CD4-positive, alpha-beta T cell treated with Interleukin-15 for 1 hour (primary cell): ENCODE measurements around the gene ZNHIT2.

Experiments used
- DNase-seq: peaks from one replicate; pipeline ENCODE4 v3.0.0-alpha.2; 2020

Gene ZNHIT2

DNA sequence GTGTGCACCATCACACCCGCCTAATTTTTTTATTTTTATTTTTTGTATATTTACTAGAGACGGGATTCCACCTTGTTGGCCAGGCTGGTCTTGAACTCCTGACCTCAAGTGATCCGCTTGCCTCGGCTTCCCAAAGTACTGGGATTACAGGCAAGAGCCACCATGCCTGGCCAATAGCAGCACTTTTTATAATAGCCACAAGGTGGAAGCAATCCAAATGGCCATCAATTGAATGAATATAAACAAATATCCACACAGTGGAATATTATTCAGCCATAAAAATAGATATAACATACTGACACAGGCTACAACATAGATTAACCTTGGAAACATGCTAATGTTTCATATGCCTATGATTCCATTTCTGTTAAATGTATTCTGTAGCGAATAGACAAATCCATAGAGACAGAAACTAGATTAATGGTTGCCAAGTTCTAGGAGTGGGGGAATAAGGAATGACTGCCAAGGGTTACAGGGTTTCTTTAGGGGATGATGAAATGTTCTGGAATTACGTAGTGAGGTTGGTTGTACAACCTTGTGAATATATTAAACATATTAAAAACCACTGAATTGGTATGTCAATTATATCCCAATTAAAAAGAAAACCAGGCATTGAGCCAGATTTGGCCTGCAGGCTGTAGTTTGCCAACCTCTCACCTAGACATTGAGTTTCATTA is 16.7 kb downstream of the ZNHIT2 start:
- DNase-seq: no peak

DNA sequence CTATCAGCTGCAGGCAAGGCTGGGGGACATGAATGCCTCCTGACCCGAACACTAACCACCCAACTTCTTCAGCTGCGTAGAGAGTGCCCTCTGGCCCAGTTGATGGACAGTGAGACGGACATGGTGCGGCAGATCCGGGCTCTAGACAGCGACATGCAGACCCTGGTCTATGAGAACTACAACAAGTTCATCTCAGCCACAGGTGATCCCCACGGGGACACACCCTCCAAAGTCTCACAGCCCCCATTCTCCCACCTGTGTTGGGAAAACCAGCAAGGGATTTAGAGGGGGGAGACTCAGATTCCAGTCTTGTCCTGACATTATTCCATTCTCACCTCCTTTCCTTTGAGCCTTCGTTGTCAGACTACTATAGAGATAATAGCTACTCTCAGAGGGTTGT is 20.6 kb downstream of the ZNHIT2 start:
- DNase-seq: no peak

DNA sequence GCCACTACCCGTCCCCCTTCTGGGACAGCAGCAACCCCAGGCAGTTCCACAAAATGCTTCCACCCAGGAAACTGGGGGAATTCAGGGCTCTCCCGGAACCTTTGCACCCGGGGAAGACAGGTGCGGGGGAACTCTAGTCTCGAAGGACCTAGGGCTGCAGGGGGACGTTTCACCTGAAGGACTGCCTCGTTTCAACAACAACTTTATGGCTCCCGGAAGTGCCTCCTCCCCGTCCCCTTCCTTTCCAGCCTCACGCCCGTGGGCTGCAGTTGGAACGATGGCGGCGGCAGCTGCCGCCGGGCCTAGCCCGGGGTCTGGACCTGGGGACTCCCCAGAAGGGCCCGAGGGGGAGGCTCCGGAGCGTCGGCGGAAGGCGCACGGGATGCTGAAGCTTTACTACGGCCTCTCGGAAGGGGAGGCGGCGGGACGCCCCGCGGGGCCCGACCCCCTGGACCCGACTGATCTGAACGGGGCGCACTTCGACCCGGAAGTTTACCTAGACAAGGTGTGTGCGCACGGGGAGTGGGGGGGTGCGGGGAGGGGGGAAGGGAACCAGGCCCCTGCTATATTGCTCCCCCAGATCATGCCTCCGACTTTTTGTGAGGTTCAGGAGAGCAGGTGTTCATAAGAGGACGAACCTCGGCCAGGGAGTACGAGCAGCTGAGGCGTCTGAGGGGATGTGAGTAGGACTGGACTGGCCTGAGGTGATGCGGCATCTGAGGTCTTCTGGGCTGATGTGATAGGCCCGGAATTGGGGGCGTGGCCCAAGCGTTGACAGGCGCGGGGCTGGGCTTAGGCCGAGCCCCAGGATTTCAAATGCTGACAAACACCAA is 21.3 kb downstream of the ZNHIT2 start, which contains the start of gene VPS51:
Gene VPS51 (plus strand): TSS at position 241 of the 833 bp plus-strand sequence. CDS start 37 bp downstream, at position 278.
- DNase-seq: peak; percentile 87

DNA sequence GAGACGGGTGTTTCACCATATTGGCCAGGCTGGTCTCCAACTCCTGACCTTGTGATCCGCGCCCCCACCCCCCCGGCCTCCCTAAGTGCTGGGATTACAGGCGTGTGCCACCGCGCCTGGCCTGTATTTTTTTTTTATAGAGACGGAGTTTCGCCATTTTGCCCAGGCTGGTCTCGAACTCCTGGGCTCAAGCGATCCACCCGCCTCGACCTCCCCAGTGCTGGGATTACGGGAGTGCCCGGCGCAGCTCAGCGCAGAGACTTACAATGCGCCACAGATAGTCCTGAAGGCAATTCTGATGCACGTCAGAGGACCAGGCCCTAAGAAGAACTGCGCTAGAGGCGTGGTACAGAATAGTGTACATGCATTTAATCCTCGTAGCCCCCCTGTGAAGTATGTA is 22.1 kb downstream of the ZNHIT2 start:
- no peak for DNase-seq

DNA sequence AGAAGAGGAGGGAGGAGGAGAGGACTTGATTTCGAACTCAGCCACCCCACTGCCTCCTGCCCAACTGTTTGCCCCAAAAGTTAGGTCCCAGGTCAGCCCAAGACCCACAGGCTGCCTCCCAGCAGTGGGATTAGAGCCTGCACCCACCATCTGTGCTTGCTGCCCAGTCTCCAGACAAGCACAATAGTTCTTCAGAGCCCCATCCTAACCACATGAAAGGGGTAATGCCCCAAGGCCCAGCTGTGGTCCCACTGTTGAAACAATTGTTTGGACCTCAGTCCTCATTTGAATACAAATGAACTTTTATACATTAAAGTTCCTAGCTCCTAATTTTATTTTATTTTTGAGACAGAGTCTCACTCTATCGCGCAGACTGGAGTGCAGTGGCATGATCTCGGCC is 26.9 kb downstream of the ZNHIT2 start:
- no peak for DNase-seq

DNA sequence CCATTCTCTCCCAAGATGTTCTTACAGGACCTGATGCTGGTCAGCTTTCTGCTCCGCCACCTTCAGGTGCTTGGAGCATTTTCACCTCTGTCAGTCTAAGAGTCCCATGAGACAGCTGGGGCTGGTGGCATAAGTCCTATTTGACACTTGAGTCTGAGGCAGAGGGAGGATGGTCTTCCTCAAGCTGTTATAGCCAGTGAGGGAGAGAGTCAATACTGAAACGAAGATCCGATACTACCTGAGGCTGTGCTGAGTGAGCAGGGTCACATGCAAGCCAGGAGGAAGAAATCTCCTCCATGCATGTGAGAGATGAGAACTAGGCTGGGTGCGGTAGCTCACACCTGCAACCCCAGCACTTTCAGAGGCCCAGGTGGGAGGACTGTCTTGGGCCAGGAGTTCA is 27.9 kb downstream of the ZNHIT2 start:
- DNase-seq: no peak

DNA sequence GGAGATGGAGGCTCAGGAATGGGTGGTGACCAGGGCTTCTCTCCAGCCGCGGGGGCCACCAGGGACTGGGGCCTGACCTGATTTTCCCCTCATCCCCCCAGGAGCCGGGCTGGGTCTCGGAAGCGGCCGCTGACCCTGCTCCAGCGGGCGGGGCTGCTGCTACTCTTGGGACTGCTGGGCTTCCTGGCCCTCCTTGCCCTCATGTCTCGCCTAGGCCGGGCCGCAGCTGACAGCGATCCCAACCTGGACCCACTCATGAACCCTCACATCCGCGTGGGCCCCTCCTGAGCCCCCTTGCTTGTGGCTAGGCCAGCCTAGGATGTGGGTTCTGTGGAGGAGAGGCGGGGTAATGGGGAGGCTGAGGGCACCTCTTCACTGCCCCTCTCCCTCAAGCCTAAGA is 29.7 kb downstream of the ZNHIT2 start:
- no peak for DNase-seq

DNA sequence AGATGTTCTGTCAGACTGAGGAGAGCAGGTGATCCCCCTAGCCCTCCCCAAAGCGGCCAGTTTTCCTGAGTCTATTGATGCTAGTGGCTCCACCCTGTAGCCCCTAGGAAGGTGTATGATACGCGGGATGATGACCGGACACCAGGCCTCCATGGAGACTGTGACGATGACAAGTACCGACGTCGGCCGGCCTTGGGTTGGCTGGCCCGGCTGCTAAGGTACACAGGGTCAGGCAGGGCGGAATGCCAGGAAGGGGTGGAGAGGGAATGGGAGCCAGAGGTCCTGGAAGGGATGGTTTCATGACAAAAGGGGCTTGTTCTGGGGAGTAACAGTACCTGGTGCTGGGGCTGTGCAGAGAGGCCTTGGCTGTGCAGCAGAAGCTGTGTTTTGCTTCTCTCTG is 30.3 kb downstream of the ZNHIT2 start:
- DNase-seq: no peak

DNA sequence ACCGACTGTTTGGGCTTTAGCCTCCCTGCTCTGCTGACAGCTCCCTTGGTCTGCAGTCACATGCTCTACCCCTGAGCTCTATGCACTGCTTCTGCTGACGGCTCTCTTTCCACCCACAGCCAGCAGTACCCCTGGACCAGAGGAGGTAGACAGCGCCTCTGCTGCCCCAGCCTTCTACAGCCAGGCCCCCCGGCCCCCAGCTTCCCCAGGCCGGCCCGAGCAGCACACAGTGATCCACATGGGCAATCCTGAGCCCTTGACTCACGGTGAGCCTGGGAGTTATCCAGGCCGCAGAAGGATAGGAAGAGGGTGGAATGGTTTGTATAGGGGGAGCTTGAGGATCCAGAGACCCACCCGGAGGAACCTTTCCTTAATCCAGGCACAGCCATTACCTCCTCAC is 30.7 kb downstream of the ZNHIT2 start:
- DNase-seq: no peak

DNA sequence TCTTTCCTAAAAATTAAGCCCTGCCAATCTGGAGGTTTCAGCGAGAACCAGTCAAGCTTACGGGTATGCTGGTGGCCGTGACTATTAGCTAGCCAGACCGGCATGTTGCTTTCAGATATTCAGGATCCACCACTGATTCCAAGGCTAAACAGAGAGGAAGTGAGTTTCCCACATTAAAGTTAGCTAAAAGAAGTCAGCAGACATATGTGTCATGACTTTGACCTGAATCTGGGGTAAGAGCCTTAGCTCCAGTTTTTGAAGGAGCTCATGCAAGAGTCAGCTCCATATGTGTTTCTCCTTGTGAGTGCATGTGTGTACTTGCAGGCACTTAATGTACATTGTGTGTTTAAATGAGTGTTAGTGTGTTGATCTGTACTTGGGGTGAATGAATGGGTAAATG is 32.1 kb downstream of the ZNHIT2 start:
- DNase-seq: no peak

DNA sequence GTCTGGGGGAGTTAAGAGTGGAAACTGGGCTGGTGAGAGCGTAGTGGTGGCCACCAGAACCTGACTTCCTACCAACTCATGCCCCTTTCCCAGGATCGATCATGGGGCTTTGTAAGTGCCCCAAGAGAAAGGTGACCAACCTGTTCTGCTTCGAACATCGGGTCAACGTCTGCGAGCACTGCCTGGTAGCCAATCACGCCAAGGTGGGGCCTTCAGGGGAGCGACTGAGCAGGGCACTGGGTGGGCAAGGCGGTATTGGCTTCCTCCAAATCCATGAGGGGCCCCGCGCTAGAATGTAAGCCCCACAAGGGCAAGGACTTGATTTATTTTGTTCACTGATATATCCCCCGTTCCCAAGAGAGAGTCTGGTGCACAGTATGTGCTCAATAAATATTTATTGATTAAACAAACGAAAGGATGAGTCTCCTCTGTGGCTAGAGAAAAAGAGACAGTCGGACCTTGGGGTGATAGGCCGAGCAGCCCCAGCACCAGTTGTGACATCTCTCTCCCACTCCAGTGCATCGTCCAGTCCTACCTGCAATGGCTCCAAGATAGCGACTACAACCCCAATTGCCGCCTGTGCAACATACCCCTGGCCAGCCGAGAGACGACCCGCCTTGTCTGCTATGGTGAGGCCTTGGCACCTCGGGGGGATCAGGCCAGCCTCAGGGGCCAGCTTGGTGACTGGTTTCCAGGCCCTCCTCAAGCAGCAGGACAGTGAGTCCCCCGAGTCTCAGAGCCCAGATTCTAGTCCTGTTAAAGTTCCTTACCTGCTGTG is 32.7 kb downstream of the ZNHIT2 start:
- DNase-seq: no peak

DNA sequence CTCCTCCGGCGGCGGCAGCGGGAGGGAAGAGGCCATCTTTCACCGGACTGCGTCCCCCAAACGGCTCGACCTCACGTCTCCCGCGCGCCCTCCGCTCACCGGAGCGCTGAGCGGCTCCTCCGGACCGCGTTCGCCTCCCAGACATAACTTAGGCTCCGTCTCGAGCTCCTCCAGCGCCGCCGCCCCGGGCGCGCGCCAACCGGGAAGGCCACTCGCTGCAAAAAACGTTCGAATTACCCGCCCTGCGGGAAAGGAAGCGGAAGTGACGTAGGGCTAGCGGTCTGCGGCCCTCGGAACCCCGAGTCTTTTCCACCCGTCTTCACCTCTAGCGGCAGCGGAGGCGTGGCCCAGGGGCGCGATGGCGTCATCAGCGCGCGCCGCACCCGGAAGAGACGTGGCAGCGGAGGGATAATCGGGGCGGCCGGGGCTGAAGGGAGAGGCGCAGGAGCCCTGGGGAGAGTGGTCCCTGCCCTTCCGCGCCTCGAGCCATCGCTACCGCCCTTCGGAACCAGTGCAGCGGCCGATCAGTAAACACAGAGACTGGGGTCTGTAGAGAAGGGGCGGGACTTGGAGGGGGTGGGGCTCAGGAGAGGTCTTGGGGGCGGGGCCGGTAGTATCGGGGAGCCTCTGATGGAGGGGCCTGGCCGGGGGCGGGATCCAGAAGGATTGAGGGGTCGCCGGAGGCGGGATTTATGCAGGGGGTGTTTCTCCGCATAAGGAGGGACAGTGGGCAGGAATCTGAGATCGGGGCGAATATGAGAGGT is 33.5 kb downstream of the ZNHIT2 start, which contains the start of the genes CDCA5 and ZFPL1:
Gene CDCA5 (minus strand): TSS at position 207 of the 764 bp plus-strand sequence. CDS start 62 bp downstream, at position 145.
Gene ZFPL1 (plus strand): TSS at position 389 of the 764 bp plus-strand sequence. CDS start 477 bp downstream, outside the sequence.
- peak; percentile 96 for DNase-seq

DNA sequence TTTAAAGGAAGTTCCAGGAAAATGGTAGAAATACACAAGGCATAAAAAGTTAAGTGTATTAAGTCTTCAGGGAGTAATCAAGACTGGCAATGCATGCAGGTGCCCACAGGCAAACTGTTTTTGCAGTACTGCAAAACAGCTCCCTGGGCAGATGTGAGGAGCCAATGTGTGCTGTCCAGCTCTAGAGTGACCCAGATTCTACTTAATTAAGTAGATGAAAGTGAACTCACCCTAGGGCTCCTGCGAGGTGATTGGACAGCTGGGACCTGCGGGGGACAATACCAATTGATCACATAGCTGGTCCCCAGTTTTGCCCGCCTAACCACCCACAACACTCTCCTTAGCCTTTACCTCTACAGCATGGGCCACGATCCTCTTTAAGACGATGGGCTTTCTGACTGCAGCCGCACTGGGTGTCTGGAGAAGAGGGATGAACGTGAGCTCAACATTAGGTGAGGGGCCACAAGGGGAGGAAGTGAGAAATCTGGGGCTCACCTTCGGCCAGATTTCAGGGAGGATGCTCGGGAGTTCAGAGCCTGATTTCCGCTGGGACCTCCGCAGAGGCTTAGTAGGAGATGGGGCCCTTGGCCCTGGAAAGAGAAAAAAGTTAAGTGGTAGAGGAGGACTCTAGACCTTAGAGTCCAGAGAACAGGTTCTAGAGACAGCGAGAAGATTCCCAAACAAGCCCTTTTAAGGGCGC is 34.2 kb downstream of the ZNHIT2 start:
- no peak for DNase-seq

DNA sequence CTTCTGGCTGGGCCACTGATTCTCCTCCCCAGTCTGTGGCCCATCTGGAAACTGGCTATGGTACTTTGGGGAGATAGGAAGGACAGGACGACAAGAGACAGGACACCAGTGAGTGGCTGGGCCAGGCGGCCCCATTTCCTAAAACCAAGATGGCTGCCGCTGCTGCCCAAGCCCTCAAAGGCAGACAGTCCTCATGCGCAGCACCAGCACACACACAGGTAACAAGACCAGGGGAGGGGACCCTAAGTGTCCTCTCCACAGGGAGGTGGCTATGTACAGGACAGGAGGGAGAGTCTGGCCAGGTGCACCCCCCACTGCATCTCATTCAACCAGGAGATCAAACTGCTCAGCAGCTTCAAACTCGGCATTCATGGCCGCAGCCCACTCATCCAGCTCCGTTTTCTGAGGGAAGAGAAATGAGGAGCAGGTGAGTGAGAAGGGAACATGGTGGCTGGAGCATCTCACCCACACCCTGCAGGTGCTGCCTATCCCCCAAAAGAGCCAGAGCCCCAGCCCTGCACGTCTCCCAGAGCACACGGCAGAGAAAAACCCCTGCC is 38.6 kb downstream of the ZNHIT2 start:
- DNase-seq: no peak

DNA sequence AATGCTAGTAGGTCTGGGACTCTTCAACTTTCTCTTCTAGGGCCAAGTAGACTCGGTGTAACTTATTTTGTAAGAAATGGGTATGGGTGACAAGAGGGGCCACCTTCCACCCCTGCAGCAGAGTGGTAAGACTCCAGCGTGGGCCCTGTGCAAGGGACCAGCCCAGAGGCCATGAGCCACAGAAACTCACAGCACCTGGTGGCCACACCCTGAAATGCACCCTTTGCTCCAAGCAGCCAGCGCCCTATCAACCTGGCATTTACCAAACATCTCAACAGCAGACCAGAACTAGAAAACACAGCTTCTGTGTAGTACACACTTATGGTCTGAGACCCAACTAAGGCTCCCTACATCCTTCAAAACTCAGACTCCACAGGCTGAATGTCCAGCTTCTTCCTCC is 39.4 kb downstream of the ZNHIT2 start:
- peak; percentile 68 for DNase-seq

DNA sequence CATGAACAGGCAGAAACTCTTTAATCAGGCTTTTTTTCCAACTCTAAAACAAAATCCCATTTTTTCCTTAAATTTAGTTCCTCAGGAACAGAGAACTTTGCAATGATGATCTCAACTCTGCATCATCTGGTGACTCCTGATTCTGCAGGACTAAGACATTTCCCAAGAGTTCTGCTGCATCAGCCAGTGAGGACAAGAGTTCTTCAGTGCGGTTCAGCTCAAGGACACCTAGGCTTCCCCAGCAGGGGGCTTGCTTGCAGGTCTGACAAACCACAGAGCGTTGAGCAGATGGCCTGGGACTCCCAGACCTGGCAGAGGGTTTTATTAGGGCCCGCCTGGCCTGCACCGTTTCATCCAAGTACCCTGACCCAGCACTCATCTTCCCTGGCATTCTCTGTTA is 40.0 kb downstream of the ZNHIT2 start:
- DNase-seq: no peak

DNA sequence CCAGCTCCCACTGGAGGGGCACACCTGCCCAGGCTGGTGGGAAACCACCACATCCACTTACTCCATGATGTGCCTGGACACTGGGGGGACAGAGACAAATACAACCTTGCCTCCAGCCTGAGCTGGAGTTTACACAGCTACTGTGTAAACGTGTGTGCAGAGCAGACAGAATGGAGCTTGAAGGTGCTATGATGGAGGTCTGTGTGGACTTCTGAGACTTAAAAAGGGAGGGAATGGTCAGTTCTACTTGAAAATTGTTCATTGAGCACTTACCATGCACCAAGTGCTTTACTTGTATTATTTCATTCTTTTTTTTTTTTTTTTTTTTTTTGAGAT is 44.9 kb downstream of the ZNHIT2 start:
- no peak for DNase-seq

DNA sequence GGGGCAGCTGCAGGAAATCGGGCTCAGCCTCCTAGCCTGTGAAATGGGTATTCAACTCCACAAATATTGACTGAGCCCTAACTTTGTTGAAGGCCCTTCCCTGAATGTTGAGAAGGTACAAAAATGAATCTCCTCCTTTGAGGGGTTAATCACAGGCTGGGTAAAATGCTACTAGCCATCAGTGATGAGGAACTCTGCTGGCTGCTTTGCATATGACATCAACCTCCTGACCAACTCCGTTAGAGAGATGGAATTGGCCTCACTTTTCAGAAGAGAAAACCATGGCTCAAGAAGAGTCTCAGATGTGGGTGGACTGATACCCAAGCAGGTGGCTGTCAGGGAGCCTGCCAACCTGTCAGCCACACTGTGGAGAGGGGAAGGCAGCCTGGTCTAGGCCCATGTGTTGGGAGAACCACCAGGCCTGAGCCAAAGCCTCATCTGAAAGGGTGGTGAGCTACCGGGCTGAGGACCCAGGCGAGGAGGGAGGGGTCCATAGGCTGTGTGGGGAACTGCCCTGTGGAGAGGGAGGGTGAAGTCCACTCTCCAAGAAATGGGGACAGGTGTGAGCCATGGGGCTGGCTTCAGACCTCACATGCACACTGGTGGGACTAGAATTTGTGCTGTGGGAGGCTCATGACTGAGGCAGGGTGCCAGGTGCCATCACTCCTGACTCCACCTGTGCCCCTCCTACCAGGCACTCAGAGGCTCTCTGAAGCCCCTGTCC is 45.4 kb downstream of the ZNHIT2 start:
- DNase-seq: no peak

DNA sequence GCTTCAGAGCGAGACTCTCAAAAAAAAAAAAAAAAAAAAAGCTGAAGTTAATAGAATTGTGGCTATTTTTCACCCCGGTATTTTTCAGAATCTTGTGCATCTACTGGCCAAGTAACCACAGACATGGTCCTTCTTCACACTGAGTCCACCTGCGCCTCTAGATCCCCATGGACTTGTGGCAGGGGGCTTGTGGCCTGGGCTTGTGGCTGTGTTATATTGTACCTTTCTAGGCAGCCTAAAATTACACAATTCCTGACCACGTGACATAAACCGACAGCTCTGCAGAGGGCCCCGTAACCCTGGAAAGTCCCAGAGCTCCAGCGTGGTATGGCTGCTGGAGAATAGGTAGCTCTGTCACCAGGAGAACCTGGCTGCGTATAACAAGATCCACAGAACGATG is 48.3 kb downstream of the ZNHIT2 start:
- DNase-seq: no peak

DNA sequence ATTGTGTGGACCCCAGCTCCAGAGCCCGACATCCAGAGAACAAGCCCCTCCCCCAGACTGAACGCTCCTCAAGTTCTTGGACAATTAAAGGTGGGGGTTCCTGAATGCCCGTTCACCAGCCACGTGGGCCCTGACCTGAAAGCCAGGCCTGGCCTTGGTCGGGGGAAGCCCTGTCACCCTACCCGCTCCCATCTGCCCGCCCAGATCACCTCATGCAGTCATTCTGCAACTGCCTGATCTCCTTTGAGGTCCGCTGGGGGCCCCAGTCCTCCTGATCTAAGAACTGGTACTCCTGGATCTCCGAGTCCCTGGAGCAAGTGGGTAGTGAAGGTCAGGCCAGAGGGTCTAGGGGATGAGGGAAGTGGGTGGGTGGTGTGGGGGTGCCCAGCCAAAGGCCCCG is 50.1 kb downstream of the ZNHIT2 start:
- no peak for DNase-seq

DNA sequence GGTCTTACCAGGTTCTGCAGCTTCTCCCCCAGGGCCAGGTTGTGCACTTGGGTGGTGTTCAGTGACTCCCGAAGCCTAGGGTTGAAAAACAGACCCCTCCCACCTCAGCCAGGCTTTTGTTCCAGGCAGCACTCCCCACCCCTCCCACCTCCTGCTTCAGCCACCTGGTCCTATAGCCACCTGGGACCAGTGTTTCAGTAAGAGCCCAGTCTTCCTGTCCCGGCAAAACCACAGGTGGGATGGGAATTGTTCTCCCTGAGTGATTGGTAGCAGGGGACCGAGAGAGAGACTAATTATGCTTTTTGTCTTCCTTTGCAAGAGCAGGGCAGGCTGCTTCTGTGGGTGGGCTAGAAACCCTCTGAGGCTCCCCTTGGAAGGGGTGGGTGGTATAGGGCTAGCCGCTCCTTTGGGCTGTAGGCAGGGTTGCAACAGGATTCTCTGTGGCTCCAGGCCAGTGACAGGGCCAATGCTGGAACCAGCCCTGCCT is 50.7 kb downstream of the ZNHIT2 start:
- DNase-seq: no peak
